NCI-H187 treated with DMSO at 0.1 percent for 48 hours (cell line): ENCODE measurements around the gene PTPRM.

Experiments
- DNase-seq: peaks from one replicate; lab custom pipeline; 2025; lab: John Stamatoyannopoulos, UW

The PTPRM gene

GRCh38 chr18:7566567-7567473 lies at the start of gene PTPRM:
TSS of gene PTPRM (plus strand) at chr18:7567316. CDS start at chr18:7567819, 503 bp downstream.
- no peak for DNase-seq

- DNase-seq: no peak
Measured at GRCh38 chr18:7517852-7518251, 49.3 kb upstream of the PTPRM start.

GRCh38 chr18:7520200-7520785 lies 46.8 kb upstream of the PTPRM start:
- DNase-seq: peak; percentile 44

- no peak for DNase-seq
Measured at GRCh38 chr18:7521226-7521856, 45.8 kb upstream of the PTPRM start.

- DNase-seq: no peak
Measured at GRCh38 chr18:7523772-7524171, 43.3 kb upstream of the PTPRM start.

- no peak for DNase-seq
Measured at GRCh38 chr18:7524786-7525185, 42.3 kb upstream of the PTPRM start.

GRCh38 chr18:7532942-7533341 lies 34.2 kb upstream of the PTPRM start:
- no peak for DNase-seq

- DNase-seq: no peak
Measured at GRCh38 chr18:7535436-7536205, 31.5 kb upstream of the PTPRM start.

GRCh38 chr18:7537145-7537544 lies 30.0 kb upstream of the PTPRM start:
- DNase-seq: no peak

- no peak for DNase-seq
Measured at GRCh38 chr18:7541835-7542234, 25.3 kb upstream of the PTPRM start.

GRCh38 chr18:7544686-7545085 lies 22.4 kb upstream of the PTPRM start:
- DNase-seq: no peak

GRCh38 chr18:7545734-7546133 lies 21.4 kb upstream of the PTPRM start:
- DNase-seq: no peak

- DNase-seq: no peak
Measured at GRCh38 chr18:7548221-7548620, 18.9 kb upstream of the PTPRM start.

- no peak for DNase-seq
Measured at GRCh38 chr18:7548721-7549120, 18.4 kb upstream of the PTPRM start.

GRCh38 chr18:7557973-7558372 lies 9.1 kb upstream of the PTPRM start:
- no peak for DNase-seq

GRCh38 chr18:7558769-7559168 lies 8.3 kb upstream of the PTPRM start:
- no peak for DNase-seq

- no peak for DNase-seq
Measured at GRCh38 chr18:7559709-7560319, 7.3 kb upstream of the PTPRM start.

- no peak for DNase-seq
Measured at GRCh38 chr18:7561909-7562460, 5.1 kb upstream of the PTPRM start.

- no peak for DNase-seq
Measured at GRCh38 chr18:7562491-7562890, 4.6 kb upstream of the PTPRM start.

GRCh38 chr18:7565677-7566076 lies 1.4 kb upstream of the PTPRM start:
- no peak for DNase-seq

- DNase-seq: no peak
Measured at GRCh38 chr18:7566244-7566566, 911 bp upstream of the PTPRM start.
